ENCODE results near the gene CARHSP1. TPM values are rescaled to one million over a fixed set of nuclear protein-coding genes. Genes with fewer than 3 reads are reported as not detected.

Gene CARHSP1
- polyA plus RNA-seq, 1 donor (not counting 4 experiments of a cell fraction or from before 2014, with no cell fraction given) = 61.9 TPM

DNA sequence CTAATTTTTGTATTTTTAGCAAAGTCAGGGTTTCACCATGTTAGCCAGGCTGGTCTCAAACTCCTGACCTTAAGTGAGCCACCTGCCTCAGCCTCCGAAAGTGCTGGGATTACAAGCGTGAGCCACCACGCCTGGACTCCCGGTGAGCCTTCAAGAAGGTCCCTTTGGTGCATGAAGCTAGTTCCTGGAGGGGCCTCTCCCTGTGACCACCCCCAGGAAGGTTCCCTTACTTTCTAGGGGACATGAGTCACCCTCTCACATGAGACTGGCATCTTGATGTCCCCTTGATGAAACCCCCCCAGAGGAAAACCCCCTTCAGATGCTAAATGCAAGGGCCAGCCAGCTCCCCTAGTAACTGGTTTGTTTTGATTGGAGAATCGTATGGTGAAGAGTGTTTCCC lies 12.8 kb downstream of the CARHSP1 start:
- Histone ChIP-seq H3K9me3 (ENCODE audit: control insufficient read depth, low read depth, low read length) (no peaks in the 10 kb centered on the region), H2AFZ (ENCODE audit: control insufficient read depth, low read length) (no peak overlapping the region), H3K27me3 (ENCODE audit: control insufficient read depth, extremely low read depth, insufficient read depth, low read length) (no peaks in the 10 kb centered on the region), H3K27ac (ENCODE audit: control insufficient read depth, insufficient read depth, low read length) (no peak overlapping the region), H3K79me2 (ENCODE audit: control insufficient read depth, insufficient read depth, low read length) (peaks cover 25% of the 10 kb centered on the region), H3K9ac (ENCODE audit: control insufficient read depth, extremely low read depth, insufficient read depth, low read length) (no peak overlapping the region), H3K9me1 (ENCODE audit: control insufficient read depth, extremely low read depth, insufficient read depth, low read length) (no peaks in the 10 kb centered on the region), H3K36me3 (ENCODE audit: control insufficient read depth in 2 of 2, extremely low read depth in 1 of 2, insufficient read depth in 2 of 2, low read length in 2 of 2) (peaks cover 21 to 25% of the 10 kb centered on the region in 2 experiments), H4K20me1 (ENCODE audit: control insufficient read depth, extremely low read depth, insufficient read depth, low read length) (no peaks in the 10 kb centered on the region), H3K4me3 (ENCODE audit: control insufficient read depth in 2 of 3, extremely low read depth in 1 of 3, insufficient read depth in 2 of 3, low read depth in 1 of 3, low read length in 3 of 3) (no peak overlapping the region), H3K4me2 (ENCODE audit: control insufficient read depth, extremely low read depth, insufficient read depth, low read depth, low read length) (no peak overlapping the region), H3K4me1 (ENCODE audit: control insufficient read depth, extremely low read depth, insufficient read depth, low read length) (peaks cover 4% of the 10 kb centered on the region)
- dilution Hi-C loops (cut with MboI; ENCODE audit: extremely low pct_ligation_motif_present, low sequenced_read_pairs) = no loop called here
- DNase-seq (ENCODE audit: low read depth, low spot score) (no peak), FAIRE-seq (no peak)
- TF ChIP-seq, protein P1, sequence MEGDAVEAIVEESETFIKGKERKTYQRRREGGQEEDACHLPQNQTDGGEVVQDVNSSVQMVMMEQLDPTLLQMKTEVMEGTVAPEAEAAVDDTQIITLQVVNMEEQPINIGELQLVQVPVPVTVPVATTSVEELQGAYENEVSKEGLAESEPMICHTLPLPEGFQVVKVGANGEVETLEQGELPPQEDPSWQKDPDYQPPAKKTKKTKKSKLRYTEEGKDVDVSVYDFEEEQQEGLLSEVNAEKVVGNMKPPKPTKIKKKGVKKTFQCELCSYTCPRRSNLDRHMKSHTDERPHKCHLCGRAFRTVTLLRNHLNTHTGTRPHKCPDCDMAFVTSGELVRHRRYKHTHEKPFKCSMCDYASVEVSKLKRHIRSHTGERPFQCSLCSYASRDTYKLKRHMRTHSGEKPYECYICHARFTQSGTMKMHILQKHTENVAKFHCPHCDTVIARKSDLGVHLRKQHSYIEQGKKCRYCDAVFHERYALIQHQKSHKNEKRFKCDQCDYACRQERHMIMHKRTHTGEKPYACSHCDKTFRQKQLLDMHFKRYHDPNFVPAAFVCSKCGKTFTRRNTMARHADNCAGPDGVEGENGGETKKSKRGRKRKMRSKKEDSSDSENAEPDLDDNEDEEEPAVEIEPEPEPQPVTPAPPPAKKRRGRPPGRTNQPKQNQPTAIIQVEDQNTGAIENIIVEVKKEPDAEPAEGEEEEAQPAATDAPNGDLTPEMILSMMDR (optimal IDR thresholded peaks at IDR 0.05 in 1 of 3, IDR thresholded peaks at IDR 0.05 in 1 of 3, conservative IDR thresholded peaks at IDR 0.05 in 1 of 3; ENCODE audit: extremely low read depth in 1 of 3, insufficient read depth in 2 of 3, low read length in 3 of 3) = no peak
- no peak for TF ChIP-seq EZH2 (IDR thresholded peaks at IDR 0.05; ENCODE audit: low read length)

DNA sequence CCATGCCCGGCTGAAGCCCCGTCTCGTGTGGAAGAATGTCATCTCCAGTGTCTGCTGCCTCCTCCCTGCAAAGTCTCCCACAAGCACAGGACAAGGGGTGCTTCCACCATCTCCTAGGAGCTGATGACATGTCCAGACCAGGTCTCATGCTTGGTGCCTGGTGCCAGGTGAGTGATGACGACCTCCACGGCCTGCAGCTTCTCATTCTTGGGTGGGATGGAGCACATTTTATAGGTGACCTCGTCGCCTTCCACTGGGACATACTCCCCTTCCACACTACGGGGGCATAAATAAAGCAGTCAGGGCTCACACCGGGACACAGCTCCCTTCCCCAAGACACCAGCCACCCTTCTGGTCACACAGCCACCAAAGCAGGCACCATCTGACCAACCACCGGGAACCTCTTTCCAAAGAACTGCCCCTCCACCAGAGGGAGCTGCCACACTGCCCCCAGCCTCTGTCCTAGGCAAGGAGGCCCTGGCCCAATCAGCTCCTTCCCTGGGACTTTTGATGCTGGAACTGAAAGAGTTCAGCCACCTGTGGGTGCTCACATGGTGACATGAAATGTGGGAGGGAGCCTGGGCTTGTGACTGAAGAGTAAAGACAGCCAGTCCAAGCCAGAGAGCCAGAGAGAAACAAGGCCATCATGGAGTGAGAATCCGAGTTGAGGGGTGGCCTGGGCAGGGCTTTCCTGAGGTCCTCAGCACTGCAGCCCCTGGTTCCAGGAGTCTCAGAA lies 13.6 kb downstream of the CARHSP1 start:
- no peak overlapping the region for H3K4me2 ChIP-seq (ENCODE audit: control insufficient read depth, extremely low read depth, insufficient read depth, low read depth, low read length)
- H3K9ac ChIP-seq (ENCODE audit: control insufficient read depth, extremely low read depth, insufficient read depth, low read length) = no peak overlapping the region
- no peak overlapping the region for H3K4me3 ChIP-seq (ENCODE audit: control insufficient read depth in 2 of 3, extremely low read depth in 1 of 3, insufficient read depth in 2 of 3, low read depth in 1 of 3, low read length in 3 of 3)
- no peaks in the 10 kb centered on the region for H4K20me1 ChIP-seq (ENCODE audit: control insufficient read depth, extremely low read depth, insufficient read depth, low read length)
- no peak for FAIRE-seq
- H3K9me3 ChIP-seq (ENCODE audit: control insufficient read depth, low read depth, low read length) = no peaks in the 10 kb centered on the region
- no peaks in the 10 kb centered on the region for H3K27me3 ChIP-seq (ENCODE audit: control insufficient read depth, extremely low read depth, insufficient read depth, low read length)
- H3K4me1 ChIP-seq (ENCODE audit: control insufficient read depth, extremely low read depth, insufficient read depth, low read length) = peaks cover 11% of the 10 kb centered on the region
- TF ChIP-seq, protein P1 (optimal IDR thresholded peaks at IDR 0.05 in 1 of 3, IDR thresholded peaks at IDR 0.05 in 1 of 3, conservative IDR thresholded peaks at IDR 0.05 in 1 of 3; ENCODE audit: extremely low read depth in 1 of 3, insufficient read depth in 2 of 3, low read length in 3 of 3) = peak in 2 of 3 experiments; percentile 42
- TF ChIP-seq EZH2 (IDR thresholded peaks at IDR 0.05; ENCODE audit: low read length) = no peak
- dilution Hi-C loops (cut with MboI; ENCODE audit: extremely low pct_ligation_motif_present, low sequenced_read_pairs) = no loop called here
- no peak overlapping the region for H3K27ac ChIP-seq (ENCODE audit: control insufficient read depth, insufficient read depth, low read length)
- no peak overlapping the region for H2AFZ ChIP-seq (ENCODE audit: control insufficient read depth, low read length)
- no peaks in the 10 kb centered on the region for H3K9me1 ChIP-seq (ENCODE audit: control insufficient read depth, extremely low read depth, insufficient read depth, low read length)
- H3K36me3 ChIP-seq (ENCODE audit: control insufficient read depth in 2 of 2, extremely low read depth in 1 of 2, insufficient read depth in 2 of 2, low read length in 2 of 2) = peaks cover 24 to 25% of the 10 kb centered on the region in 2 experiments
- no peak for DNase-seq (ENCODE audit: low read depth, low spot score)
- H3K79me2 ChIP-seq (ENCODE audit: control insufficient read depth, insufficient read depth, low read length) = peaks cover 21% of the 10 kb centered on the region
